Stimulated activated CD8-positive, alpha-beta memory T cell treated with anti-CD3 and anti-CD28 coated beads, Interleukin-2, amount 100 ng/mL, for 1 hour (primary cell): ENCODE data around the gene CEBPA.
"Not testable (repeated sequence)": the region's sequence is repeated elsewhere in the genome, so short reads cannot be mapped to it uniquely, and the experiment has no call there.

Experiments
- DNase-seq, 2 donors: peaks; one replicate each; pipeline ENCODE4 v3.0.0-alpha.2; 2020; ENCODE audit warnings: low read depth in 2 of 2

The CEBPA gene

DNA sequence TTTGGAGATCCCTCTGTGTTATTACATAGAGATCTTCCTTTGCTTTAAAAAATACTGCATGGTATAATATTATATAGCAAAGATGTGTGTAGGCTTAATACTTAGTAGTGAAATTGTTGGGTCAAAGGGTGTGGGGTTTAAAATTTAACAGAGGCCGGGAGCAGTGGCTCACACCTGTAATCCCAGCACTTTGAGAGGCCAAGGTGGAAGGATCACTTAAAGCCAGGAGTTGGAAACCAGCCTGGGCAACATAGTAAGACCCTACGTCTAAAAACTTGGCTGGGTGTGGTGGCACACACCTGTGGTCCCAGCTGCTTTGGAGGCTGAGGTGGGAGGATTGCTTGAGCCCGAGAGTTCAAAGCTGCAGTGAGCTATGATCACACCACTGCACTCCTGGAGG is 22.3 kb upstream of the CEBPA start:
- no peak for DNase-seq

DNA sequence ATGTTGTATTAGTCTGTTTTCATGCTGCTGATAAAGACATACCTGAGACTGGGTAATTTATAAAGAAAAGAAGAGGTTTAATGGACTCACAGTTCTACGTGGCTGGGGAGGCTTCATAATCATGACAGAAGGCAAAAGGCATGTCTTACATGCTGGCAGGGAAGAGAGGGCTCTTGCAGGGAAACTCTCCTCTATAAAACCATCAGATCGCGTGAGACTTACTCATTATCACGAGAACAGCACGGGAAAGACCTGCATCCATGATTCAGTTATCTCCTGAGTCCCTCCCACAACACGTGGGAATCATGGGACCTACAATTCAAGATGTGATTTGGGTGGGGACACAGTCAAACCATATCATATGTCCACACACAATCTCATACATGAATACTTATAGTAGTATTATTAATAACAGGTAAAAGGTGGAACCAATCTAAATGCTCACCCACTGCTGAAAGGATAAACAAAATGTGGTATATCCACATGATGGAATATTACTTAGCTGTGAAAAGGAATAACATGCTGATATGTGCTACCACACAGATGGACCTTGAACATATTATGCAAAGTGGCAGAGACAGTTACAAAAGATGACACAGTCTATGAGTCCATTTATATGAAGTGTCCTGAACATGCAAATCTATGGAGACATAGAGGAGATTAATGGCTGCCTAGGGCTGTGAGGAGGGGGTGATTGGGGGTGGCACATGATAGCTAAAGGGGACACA is 20.9 kb upstream of the CEBPA start:
- DNase-seq = no peak

DNA sequence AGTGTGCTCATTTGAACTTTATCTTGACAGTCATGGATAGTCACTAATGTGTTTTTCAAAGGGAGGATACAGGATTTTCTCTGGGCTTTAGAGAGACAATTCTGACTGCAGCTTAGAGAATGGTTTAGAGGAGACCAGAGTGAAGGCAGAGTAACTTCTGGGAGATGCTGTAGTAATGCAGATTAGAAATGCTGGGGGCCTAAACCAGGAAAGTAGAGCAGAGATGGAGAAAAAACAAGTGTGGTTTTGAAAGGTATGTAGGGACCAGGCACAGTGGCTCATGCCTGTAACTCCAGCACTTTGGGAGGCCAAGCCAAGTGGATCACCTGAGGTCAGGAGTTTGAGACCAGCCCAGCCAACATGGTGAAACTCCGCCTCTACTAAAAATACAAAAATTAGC is 18.3 kb upstream of the CEBPA start:
- no peak for DNase-seq

DNA sequence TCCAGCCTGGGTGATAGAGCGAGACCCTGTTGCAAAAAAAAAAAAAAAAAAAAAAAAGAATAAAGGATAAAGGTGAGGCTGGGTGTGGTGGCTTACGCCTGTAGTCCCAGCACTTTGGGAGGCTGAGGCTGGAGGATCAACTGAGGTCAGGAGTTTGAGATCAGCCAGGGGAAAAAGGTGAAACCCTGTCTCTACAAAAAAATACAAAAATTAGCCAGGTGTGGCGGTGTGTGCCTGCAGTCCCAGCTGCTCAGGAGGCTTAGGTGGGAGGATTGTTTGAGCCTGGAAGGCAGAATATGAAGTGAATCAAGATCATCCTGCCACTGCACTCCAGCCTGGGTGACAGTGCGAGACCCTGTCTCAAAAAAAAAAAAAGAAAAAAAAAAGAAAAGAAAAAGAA is 15.7 kb upstream of the CEBPA start:
- DNase-seq = not testable (repeated sequence)

DNA sequence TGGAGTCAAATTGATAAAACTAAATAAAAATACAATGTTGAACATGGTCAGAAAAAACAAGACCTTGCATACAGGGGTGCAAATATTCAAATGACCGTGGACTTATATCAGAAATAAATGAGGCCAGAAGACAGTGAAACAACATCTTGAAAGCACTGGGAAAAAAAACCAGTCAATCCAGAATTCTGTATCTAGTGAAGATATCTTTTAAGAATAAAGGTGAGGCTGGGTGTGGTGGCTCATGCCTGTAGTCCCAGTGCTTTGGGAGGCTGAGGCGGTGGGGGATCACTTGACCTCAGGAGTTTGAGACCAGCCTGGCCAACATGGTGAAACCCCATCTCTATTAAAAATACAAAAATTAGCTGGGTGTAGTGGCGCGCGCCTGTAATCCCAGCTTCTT is 15.2 kb upstream of the CEBPA start:
- DNase-seq = no peak

DNA sequence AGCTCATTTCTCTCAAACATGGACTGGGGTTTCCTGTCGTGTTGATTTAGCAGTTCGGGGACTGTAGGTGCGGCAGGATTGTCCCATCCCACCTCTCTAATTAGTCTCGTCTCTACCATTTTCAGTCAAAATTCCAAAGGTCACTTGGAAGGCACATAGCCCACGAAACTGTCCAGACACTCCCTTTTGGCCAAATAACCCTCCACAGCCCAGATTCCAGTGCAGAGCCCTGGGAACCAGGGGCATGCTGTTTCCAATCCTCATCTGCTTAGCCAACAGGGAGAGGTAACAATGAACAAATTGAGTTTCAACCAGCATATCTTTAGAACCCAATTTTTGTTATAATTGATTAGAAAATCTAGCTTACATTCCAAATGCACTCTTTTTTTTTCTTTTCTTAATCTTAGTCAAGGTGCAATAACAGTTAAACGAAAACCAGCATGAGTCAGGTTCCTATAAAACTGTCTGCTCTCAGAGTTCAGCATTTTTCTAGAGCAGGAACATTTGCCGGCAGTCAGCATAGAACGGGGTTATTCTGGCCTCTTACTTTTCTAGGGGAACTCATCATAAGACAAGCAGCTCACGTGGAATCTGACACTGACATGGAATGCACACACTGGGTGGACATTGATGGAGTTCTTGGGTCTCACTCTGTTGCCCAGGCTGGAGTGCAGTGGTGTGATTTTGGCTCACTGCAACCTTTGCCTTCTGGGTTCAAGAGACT is 14.4 kb upstream of the CEBPA start:
- no peak for DNase-seq

- not testable (repeated sequence) for DNase-seq
Observed at GRCh38 chr19:33312808-33313207, 10.5 kb upstream of the CEBPA start.

DNA sequence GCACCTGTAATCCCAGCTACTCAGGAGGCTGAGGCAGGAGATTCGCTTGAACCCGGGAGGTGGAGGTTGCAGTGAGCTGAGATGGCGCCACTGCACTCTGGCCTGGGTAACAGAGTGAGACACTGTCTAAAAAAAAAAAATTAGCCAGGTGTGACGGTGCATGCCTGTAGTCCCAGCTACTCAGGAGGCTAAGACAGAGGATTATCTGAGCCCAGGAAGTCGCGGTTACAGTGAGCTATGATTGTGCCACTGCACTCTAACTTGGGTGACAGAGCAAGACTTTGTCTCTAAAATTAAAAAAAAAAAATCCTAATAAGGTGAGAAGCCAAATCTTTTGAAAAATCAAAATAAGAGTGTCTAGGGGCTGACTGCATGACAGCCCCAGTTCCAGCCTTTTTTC is 9.7 kb upstream of the CEBPA start:
- DNase-seq = no peak

DNA sequence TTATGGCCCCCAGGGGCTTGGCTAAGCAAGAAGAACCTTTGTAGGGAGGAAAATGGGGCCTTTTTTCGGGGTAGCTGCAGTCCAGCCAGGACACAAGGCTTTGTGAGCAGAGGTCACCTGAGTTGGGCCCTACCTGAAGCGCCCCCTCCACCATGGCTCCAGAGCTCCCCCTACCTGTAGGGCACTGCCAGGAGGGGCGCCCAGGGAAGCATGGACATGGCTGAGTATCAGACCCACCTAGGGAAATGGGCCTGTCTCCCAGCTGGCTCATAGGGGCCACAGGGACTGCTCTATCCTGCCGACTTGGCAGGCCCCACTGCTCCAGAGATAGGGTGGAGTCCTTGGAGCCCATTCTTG is 9.0 kb upstream of the CEBPA start:
- DNase-seq = no peak

- DNase-seq = no peak
Observed at GRCh38 chr19:33310606-33311325, 8.4 kb upstream of the CEBPA start.

GRCh38 chr19:33309826-33310225 is 7.5 kb upstream of the CEBPA start:
- DNase-seq = no peak

GRCh38 chr19:33306853-33307792 is 4.8 kb upstream of the CEBPA start:
- DNase-seq = no peak

GRCh38 chr19:33306191-33306590 is 3.9 kb upstream of the CEBPA start:
- no peak for DNase-seq

DNA sequence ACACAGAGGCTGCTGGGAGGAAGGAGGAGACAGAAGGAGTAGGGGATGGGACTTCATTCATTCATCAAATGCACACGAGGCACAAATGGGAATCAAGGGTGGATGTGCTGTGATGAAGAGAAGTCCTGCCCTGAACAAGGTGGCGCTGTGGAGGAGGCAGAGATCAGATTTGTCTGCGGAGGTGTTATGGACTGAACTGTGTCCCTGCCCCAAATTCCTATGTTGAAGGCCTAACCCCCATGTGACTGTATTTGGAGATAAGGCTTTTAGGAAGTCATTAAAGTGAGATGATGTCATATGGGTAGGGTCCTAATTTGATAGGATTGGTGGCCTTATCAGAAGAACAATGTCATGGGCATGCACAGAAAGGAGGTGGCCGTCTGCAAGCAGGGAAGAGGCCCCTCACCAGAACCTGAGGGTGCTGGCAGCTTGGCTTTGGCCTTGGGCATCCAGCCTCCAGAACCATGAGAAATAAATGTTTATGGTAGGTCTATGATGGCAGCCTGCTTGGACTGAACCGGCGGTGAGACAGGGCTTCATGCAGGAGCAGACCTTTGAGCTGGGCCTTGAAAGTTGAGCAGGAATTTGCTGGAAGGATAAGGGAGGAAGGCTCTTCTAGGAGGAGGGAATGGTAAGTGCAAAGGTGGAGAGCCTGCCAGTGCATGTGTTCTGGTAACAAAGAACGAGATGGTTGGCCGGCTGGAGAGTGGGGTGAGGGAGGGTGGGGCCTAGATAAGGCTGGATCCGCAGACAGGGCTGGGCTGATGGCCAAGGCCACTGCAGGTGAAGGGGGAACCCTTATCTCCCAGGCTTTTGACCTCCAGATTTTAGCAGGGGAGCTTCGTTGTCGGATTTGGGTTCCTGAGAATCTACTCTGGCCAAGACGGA is 2.7 kb upstream of the CEBPA start:
- DNase-seq = no peak

DNA sequence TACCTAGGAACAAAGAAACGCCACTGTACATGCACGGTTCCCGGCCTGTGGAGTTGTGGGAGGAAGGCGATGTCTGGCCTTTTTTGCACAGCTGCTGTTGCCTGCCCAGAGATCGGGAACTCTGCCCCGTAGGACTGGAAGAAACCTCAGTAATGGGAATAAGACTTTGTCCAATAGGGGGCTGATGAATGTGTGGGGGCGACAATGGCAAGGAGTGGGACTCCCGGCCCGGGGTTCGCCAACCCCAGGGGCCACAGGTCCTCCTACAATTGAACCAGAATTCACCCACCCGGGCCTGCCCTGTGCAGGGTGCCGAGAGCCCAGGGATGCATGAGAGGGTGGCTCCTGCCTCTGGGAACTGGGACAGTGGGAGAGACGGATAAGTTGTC is 2.0 kb upstream of the CEBPA start:
- DNase-seq = no peak

- DNase-seq = no peak
Observed at GRCh38 chr19:33303791-33304345, 1.5 kb upstream of the CEBPA start.

DNA sequence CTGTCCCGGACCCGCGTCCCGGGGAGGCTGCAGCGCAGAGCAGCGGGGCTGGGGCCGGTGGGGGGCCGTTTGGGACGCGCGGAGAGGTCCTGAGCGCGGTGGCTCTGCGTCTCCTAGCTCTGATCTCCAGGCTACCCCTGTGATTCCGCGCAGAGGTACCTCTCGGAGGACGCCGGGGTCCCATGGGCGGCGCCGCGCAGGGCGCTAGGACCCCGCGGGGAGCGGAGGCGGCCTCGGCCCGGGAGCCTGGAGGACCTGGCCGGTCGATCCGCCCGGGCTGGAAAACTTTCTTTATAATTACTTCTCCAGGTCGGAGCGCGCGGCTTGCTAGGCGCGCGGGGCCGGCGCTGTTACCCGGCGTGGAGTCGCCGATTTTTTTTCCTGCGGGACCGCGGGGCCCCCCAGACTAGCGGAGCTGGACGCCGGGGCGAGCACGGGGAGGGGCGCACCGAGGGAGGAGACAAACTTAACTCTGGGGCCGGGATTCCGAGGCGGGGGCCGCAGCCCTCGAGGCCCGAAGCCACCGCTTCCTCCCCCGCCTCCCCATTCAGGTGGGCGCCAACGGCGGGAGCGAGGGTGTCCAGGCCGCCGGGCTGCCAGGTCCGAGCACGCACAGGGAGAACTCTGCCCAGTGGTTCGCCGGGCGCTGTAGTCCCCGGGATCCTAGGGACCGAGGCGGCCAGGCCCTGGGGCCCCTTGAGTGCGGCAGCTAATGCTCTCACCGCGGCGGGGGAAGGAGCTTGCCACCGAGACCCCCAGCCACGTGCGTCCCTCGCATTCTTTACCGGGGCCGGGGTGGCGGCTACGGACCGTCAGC is 848 bp upstream of the CEBPA start:
- DNase-seq = no peak

DNA sequence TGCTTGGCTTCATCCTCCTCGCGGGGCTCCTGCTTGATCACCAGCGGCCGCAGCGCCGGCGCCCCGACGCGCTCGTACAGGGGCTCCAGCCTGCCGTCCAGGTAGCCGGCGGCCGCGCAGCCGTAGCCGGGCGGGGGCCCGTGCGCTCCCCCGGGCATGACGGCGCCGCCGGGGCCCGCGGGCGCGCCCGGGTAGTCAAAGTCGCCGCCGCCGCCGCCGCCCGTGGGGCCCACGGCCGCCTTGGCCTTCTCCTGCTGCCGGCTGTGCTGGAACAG is 497 bp downstream of the CEBPA start:
- no peak for DNase-seq

- DNase-seq = no peak
Observed at GRCh38 chr19:33301144-33301899, 1.0 kb downstream of the CEBPA start.

DNA sequence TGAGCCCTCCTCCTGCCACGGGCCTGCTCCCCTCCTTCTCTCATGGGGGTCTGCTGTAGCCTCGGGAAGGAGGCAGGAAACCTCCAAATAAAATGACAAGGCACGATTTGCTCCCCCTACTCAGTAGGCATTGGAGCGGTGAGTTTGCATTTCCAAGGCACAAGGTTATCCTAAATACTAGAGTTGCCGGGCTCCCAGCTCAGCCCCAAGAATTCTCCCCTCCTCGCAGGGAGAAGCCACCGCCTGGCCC is 1.5 kb downstream of the CEBPA start:
- no peak for DNase-seq
